WTC11 (cell line): ENCODE measurements around the gene PDE1C. TPM values are rescaled to one million over a fixed set of nuclear protein-coding genes. Genes with fewer than 3 reads are reported as not detected.

Experiments
- ATAC-seq: fragments of 200-7000 bp; cut with Tn5 transposase; 2 replicates; pipeline ENCODE4 v1.10.0; 2021; ENCODE audit warnings: mild to moderate bottlenecking, moderate library complexity
- CTCF ChIA-PET: fragments of 300-600 bp; sonication (Branson Sonifier 250); formaldehyde crosslinking; loops from one replicate; lab custom pipeline; 2021; ENCODE audit warnings: antibody characterized with exemption; lab: Charles Lee
- POLR2A ChIA-PET: fragments of 350-600 bp; sonication (Branson Sonifier 250); formaldehyde crosslinking; loops from one replicate; lab custom pipeline; 2021; ENCODE audit warnings: antibody characterized with exemption; lab: Charles Lee
- DNase-seq: peaks from one replicate; pipeline ENCODE4 v3.0.0; 2021; ENCODE audit warnings: low spot score
- H3K27ac Mint-ChIP-seq: 2 replicates; pipeline ENCODE4 v1.8.0; 2021; ENCODE audit warnings: mixed read lengths
- H3K27me3 Mint-ChIP-seq: 2 replicates; pipeline ENCODE4 v1.8.0; 2021; ENCODE audit warnings: low read depth, mild to moderate bottlenecking, moderate library complexity, mixed read lengths
- H3K36me3 Mint-ChIP-seq: 2 replicates; pipeline ENCODE4 v1.8.0; 2021; ENCODE audit warnings: mixed read lengths
- H3K4me1 Mint-ChIP-seq: 2 replicates; pipeline ENCODE4 v1.8.0; 2022; ENCODE audit warnings: mixed read lengths
- H3K4me3 Mint-ChIP-seq: 2 replicates; pipeline ENCODE4 v1.8.0; 2021; ENCODE audit warnings: mild to moderate bottlenecking, moderate library complexity, mixed read lengths
- H3K9me3 Mint-ChIP-seq: 2 replicates; pipeline ENCODE4 v1.8.0; 2021; ENCODE audit warnings: mixed read lengths
- ELF4 ChIP-seq: sonication (generic); formaldehyde crosslinking; IDR thresholded peaks from 2 replicates; pipeline ENCODE4 v1.8.1; 2022; ENCODE audit warnings: low read depth, mild to moderate bottlenecking, moderate library complexity, missing genetic modification reagents
- EMX1 ChIP-seq: fragments of 250-450 bp; sonication (Bioruptor Pico); IDR thresholded peaks from 2 replicates; pipeline ENCODE4 v1.8.0; 2021; ENCODE audit warnings: mild to moderate bottlenecking
- MYBL2 ChIP-seq: sonication (generic); formaldehyde crosslinking; IDR thresholded peaks from 2 replicates; pipeline ENCODE4 v1.8.1; 2023; ENCODE audit warnings: mild to moderate bottlenecking, moderate library complexity, missing genetic modification reagents
- NR3C1 ChIP-seq: sonication (generic); formaldehyde crosslinking; conservative IDR thresholded peaks from 2 replicates; pipeline ENCODE4 v1.8.1; 2023; ENCODE audit warnings: low read depth, mild to moderate bottlenecking, missing genetic modification reagents
- PRRX2 ChIP-seq: fragments of 250-450 bp; sonication (Bioruptor Pico); IDR thresholded peaks from 2 replicates; pipeline ENCODE4 v1.8.0; 2021; ENCODE audit warnings: mild to moderate bottlenecking
- TEAD1 ChIP-seq: sonication (generic); formaldehyde crosslinking; IDR thresholded peaks from 2 replicates; pipeline ENCODE4 v1.8.0; 2022; ENCODE audit warnings: mild to moderate bottlenecking, missing genetic modification reagents
- ZNF396 ChIP-seq: fragments of 250-450 bp; sonication (Bioruptor Pico); IDR thresholded peaks from 2 replicates; pipeline ENCODE4 v1.8.0; 2021; ENCODE audit warnings: mild to moderate bottlenecking, moderate library complexity, borderline replicate concordance
- ZNF671 ChIP-seq: fragments of 250-450 bp; sonication (Bioruptor Pico); IDR thresholded peaks from 2 replicates; pipeline ENCODE4 v1.8.0; 2021; ENCODE audit warnings: mild to moderate bottlenecking
- total RNA-seq: library from RNA; stranded (reverse); gene quantifications from 3 replicates; pipeline ENCODE4 v1.2.3, GENCODE V29; 2021
- TF ChIP-seq, protein P1 (sequence below): sonication (generic); formaldehyde crosslinking; IDR thresholded peaks from 2 replicates; pipeline ENCODE4 v1.8.1; 2022; ENCODE audit warnings: missing genetic modification reagents, borderline replicate concordance
- TF ChIP-seq, protein P2 (sequence below): sonication (generic); formaldehyde crosslinking; IDR thresholded peaks from 2 replicates; pipeline ENCODE4 v1.8.1; 2022; ENCODE audit warnings: mild to moderate bottlenecking, moderate library complexity, missing genetic modification reagents
- TF ChIP-seq, protein P3 (sequence below): fragments of 250-450 bp; sonication (Bioruptor Pico); IDR thresholded peaks from 2 replicates; pipeline ENCODE4 v1.9.0; 2021; ENCODE audit warnings: mild to moderate bottlenecking, borderline replicate concordance
- TF ChIP-seq, protein P4 (sequence below): sonication (generic); formaldehyde crosslinking; IDR thresholded peaks from 2 replicates; pipeline ENCODE4 v1.8.0; 2022; ENCODE audit warnings: mild to moderate bottlenecking, missing genetic modification reagents
- TF ChIP-seq, protein P5 (sequence below): fragments of 250-450 bp; sonication (Bioruptor Pico); IDR thresholded peaks from 2 replicates; pipeline ENCODE4 v1.8.0; 2021; ENCODE audit warnings: mild to moderate bottlenecking

PDE1C gene
- total RNA-seq, 1 experiment from 2014 or later, result 0.55 TPM

DNA sequence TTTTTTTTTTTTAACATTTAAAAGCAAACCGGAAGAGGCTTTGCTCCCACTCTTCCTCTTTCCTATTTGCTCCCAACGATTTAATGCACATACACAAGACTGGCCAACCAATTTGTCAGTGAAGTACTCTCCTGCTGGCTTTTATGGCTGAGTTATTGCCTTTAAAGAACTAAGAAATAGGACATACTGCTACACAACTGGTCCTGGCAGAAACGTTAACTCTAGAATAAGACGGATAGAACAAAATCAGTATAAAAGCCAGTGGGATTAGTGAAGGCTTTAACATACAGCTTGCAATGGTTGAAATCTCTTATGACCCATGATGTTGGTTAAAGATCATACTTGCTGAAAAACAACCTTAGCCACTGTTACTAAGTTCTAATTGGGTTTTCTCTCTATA is 47.2 kb downstream of the PDE1C start:
- Mint-ChIP-seq H3K4me1 (no peaks in the 10 kb centered on the region), H3K27me3 (peaks cover 8% of the 10 kb centered on the region), H3K36me3 (0 out of 2 replicates have a peak, but pooled peaks cover 4% of the 10 kb centered on the region), H3K4me3 (no peak overlapping the region), H3K9me3 (peaks cover 5% of the 10 kb centered on the region), H3K27ac (no peak overlapping the region)
- no peak for ATAC-seq
- DNase-seq, result no peak
- no peak for TF ChIP-seq ELF4 (CRISPR knock-in tag)
- TF ChIP-seq, protein P1, sequence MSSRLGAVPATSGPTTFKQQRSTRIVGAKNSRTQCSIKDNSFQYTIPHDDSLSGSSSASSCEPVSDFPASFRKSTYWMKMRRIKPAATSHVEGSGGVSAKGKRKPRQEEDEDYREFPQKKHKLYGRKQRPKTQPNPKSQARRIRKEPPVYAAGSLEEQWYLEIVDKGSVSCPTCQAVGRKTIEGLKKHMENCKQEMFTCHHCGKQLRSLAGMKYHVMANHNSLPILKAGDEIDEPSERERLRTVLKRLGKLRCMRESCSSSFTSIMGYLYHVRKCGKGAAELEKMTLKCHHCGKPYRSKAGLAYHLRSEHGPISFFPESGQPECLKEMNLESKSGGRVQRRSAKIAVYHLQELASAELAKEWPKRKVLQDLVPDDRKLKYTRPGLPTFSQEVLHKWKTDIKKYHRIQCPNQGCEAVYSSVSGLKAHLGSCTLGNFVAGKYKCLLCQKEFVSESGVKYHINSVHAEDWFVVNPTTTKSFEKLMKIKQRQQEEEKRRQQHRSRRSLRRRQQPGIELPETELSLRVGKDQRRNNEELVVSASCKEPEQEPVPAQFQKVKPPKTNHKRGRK (CRISPR knock-in tag), result no peak
- no peak for TF ChIP-seq ZNF671 (CRISPR knock-in tag)
- ChIA-PET POLR2A (no interaction called here), CTCF (no interaction called here)

DNA sequence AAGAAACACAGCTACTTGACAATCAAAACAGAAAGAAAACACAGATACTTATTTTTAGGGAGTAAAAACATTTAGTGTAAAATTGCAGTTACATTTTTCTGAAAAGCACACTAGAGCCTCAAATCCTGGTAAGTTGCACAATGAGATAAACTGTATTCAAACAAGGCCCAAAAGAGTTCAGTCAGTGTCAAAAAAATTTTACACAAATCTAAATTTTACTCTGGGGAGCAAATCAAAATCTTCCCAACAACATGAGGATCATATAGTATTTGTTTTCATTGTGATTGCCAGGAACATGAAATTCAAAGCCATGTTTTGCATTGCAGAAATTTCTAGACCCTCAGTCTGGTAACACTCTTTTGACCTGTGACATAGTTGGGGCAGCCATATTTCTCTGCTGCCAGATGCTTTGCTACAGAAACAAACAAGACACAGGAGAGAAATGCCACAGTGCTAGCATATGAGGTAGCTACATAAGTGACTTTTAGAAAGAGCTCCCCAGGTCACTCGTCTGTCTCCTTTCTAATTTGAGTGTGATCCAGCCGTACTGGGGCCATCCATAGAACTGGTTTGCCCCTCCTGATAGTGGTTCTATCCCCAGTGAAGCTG is 49.6 kb downstream of the PDE1C start:
- Mint-ChIP-seq H3K36me3 (peaks cover 10% of the 10 kb centered on the region), H3K4me1 (no peaks in the 10 kb centered on the region), H3K9me3 (peaks cover 17% of the 10 kb centered on the region), H3K27ac (no peak overlapping the region), H3K4me3 (no peak overlapping the region), H3K27me3 (peaks cover 4% of the 10 kb centered on the region)
- TF ChIP-seq PRRX2 (CRISPR knock-in tag), result no peak
- TF ChIP-seq EMX1, result no peak
- no peak for TF ChIP-seq TEAD1 (CRISPR knock-in tag)
- TF ChIP-seq, protein P2, sequence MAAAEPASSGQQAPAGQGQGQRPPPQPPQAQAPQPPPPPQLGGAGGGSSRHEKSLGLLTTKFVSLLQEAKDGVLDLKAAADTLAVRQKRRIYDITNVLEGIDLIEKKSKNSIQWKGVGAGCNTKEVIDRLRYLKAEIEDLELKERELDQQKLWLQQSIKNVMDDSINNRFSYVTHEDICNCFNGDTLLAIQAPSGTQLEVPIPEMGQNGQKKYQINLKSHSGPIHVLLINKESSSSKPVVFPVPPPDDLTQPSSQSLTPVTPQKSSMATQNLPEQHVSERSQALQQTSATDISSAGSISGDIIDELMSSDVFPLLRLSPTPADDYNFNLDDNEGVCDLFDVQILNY (CRISPR knock-in tag), result no peak
- TF ChIP-seq, protein P3, sequence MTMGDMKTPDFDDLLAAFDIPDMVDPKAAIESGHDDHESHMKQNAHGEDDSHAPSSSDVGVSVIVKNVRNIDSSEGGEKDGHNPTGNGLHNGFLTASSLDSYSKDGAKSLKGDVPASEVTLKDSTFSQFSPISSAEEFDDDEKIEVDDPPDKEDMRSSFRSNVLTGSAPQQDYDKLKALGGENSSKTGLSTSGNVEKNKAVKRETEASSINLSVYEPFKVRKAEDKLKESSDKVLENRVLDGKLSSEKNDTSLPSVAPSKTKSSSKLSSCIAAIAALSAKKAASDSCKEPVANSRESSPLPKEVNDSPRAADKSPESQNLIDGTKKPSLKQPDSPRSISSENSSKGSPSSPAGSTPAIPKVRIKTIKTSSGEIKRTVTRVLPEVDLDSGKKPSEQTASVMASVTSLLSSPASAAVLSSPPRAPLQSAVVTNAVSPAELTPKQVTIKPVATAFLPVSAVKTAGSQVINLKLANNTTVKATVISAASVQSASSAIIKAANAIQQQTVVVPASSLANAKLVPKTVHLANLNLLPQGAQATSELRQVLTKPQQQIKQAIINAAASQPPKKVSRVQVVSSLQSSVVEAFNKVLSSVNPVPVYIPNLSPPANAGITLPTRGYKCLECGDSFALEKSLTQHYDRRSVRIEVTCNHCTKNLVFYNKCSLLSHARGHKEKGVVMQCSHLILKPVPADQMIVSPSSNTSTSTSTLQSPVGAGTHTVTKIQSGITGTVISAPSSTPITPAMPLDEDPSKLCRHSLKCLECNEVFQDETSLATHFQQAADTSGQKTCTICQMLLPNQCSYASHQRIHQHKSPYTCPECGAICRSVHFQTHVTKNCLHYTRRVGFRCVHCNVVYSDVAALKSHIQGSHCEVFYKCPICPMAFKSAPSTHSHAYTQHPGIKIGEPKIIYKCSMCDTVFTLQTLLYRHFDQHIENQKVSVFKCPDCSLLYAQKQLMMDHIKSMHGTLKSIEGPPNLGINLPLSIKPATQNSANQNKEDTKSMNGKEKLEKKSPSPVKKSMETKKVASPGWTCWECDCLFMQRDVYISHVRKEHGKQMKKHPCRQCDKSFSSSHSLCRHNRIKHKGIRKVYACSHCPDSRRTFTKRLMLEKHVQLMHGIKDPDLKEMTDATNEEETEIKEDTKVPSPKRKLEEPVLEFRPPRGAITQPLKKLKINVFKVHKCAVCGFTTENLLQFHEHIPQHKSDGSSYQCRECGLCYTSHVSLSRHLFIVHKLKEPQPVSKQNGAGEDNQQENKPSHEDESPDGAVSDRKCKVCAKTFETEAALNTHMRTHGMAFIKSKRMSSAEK (CRISPR knock-in tag), result no peak
- TF ChIP-seq, protein P4, sequence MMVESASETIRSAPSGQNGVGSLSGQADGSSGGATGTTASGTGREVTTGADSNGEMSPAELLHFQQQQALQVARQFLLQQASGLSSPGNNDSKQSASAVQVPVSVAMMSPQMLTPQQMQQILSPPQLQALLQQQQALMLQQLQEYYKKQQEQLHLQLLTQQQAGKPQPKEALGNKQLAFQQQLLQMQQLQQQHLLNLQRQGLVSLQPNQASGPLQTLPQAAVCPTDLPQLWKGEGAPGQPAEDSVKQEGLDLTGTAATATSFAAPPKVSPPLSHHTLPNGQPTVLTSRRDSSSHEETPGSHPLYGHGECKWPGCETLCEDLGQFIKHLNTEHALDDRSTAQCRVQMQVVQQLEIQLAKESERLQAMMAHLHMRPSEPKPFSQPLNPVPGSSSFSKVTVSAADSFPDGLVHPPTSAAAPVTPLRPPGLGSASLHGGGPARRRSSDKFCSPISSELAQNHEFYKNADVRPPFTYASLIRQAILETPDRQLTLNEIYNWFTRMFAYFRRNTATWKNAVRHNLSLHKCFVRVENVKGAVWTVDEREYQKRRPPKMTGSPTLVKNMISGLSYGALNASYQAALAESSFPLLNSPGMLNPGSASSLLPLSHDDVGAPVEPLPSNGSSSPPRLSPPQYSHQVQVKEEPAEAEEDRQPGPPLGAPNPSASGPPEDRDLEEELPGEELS (CRISPR knock-in tag), result no peak
- no peak for ATAC-seq
- no peak for DNase-seq
- ChIA-PET CTCF (no interaction called here), POLR2A (no interaction called here)

DNA sequence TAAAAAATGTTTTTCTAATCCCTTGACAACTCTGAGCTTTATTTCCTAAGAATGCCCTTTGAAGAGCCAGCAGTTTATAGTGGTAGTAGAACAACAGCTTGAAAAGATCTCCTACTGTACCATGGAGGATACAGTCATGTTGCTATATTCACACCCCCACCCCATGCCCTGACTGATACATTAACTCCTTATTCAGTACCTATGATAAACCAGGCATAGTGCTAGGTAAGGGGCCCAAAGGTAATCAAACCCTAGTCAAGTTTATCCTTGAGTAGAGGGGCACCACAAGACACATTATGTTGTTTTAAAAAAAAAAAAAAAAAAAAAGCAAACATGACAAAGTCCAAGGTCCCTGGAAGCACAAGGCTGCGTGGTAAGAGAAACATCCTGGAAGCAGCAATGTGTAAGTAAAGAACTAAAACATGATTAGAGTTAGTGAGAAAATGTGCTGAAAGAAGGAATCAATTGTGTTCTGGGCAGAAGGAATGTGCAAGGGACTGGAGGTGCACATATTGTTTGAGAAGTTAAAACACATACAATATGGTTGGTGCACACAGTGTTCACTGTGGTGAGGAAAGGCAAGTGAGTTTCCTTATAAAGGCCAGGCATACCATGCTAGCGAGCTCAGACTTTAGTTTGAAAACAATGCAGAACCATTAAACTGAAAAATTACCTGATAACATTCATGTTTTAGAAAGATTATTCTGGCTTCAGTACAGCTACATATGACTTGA is 51.2 kb downstream of the PDE1C start:
- no peak for ATAC-seq

More for the DNA sequence above, 51.2 kb downstream of the PDE1C start:
- Mint-ChIP-seq H3K27ac (no peak overlapping the region), H3K27me3 (no peaks in the 10 kb centered on the region; the same call in 1 of the 2 replicates), H3K9me3 (peaks cover 25% of the 10 kb centered on the region), H3K4me3 (no peak overlapping the region), H3K36me3 (peaks cover 10% of the 10 kb centered on the region), H3K4me1 (peaks cover 9% of the 10 kb centered on the region)
- ChIA-PET POLR2A (no interaction called here), CTCF (no interaction called here)
- TF ChIP-seq NR3C1 (CRISPR knock-in tag) (no peak), MYBL2 (CRISPR knock-in tag) (no peak), ZNF396 (CRISPR knock-in tag) (no peak)
- TF ChIP-seq, protein P5, sequence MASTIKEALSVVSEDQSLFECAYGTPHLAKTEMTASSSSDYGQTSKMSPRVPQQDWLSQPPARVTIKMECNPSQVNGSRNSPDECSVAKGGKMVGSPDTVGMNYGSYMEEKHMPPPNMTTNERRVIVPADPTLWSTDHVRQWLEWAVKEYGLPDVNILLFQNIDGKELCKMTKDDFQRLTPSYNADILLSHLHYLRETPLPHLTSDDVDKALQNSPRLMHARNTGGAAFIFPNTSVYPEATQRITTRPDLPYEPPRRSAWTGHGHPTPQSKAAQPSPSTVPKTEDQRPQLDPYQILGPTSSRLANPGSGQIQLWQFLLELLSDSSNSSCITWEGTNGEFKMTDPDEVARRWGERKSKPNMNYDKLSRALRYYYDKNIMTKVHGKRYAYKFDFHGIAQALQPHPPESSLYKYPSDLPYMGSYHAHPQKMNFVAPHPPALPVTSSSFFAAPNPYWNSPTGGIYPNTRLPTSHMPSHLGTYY, result no peak
- no peak for DNase-seq
